Measurements from ENCODE around the gene EPN2.

Gene EPN2

DNA sequence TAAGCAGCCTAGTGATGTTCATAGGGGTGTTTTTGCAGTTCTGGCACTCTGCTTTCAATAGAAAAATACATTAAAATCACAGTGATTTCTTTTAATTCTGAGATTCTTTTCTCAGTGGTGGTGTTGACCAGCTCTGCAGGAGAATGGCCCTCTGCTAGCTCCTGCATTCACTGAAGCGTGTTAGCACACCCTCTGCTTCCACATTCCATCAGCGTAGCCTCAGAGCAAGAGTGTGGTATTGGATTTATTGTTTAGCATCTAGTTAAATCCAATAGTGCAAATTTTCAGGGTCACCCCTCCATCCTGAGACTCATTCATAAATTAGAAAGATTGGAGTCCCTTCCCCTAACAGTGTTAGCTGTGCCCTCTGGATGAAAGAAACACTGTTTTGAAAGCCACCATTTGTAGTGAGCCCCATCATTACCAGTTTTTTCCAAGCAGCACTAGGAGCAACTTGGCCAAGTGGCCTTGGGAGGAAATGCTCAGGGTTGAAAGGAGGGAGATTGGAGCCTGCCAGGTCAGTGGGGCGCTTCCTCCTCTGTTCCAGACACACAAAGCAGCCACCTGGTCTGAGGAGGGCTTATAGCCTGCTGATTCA is 79.7 kb downstream of the EPN2 start:
- H3K4me1 ChIP-seq (ENCODE audit: control insufficient read depth, insufficient read depth, low read length) = peaks cover 21% of the 10 kb centered on the region
- no peak overlapping the region for H3K9ac ChIP-seq (ENCODE audit: low read length)
- H3K4me3 ChIP-seq (ENCODE audit: low read length) = no peak overlapping the region
- DNase-seq (ENCODE audit: low read depth) = peak; percentile 28
- H3K36me3 ChIP-seq (ENCODE audit: control insufficient read depth, insufficient read depth, low read length, severe bottlenecking) = peaks cover 52% of the 10 kb centered on the region
- H3K9me3 ChIP-seq (ENCODE audit: control insufficient read depth, low read length) = no peaks in the 10 kb centered on the region
- no peaks in the 10 kb centered on the region for H3K27me3 ChIP-seq (replicated peaks; ENCODE audit: control insufficient read depth, insufficient read depth, low read length)

DNA sequence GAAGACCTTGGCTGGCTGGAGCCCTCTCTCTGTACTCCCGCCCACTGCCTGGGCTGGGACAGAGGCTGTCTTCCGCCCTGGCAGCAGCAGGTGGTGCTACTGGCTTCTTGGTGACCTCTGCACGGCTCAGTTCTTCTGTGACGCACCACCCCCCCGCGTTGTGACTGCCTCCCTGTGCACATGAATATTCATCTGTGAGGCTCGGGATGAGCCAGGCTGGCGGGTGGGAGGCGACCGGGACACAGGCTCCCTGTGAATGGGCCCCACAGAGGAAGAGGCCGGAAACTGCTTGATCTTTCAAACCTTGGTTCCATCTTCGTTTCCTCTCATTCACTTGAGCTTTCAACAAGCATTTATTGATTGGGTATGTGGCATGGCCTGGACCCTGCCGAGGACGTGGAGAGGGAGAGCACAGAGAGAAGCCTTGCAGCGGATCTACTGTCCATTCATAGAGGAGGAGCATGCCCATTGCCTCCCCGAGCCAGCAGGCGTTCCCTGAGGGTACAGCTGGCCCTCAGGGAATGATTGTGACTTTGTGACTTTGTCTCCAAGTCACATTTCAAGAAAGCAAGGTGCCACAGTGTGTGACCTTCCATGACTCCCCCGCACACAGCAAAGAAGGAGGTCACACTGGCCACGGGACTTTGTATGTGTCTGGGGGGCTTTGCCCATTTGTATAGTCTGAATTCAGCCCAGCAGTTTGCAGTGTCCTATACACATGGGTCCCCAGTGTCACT is 80.4 kb downstream of the EPN2 start:
- no peak overlapping the region for H3K9ac ChIP-seq (ENCODE audit: low read length)
- H3K27me3 ChIP-seq (replicated peaks; ENCODE audit: control insufficient read depth, insufficient read depth, low read length) = no peaks in the 10 kb centered on the region
- peaks cover 46% of the 10 kb centered on the region for H3K36me3 ChIP-seq (ENCODE audit: control insufficient read depth, insufficient read depth, low read length, severe bottlenecking)
- H3K4me3 ChIP-seq (ENCODE audit: low read length) = no peak overlapping the region
- peaks cover 21% of the 10 kb centered on the region for H3K4me1 ChIP-seq (ENCODE audit: control insufficient read depth, insufficient read depth, low read length)
- no peaks in the 10 kb centered on the region for H3K9me3 ChIP-seq (ENCODE audit: control insufficient read depth, low read length)
- DNase-seq (ENCODE audit: low read depth) = peak; percentile 60

DNA sequence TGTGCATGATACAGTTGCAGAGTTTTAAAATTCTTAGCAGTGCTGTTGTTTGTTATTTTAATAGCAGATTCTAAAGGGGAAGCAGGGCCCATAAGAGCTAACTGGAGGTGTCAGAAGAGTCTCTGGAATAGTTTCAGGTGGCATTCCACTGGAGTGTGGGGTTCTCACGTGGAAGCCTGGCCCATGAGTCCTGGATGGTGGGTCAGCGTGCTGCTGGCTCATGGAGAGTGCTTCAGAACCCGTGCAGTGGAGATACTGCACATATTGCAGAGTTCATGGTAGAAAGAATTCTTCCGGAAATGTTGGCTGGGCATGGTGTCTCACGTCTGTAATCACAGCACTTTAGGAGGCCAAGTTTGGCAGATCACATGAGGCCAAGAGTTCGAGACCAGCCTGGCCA is 81.4 kb downstream of the EPN2 start:
- DNase-seq (ENCODE audit: low read depth) = no peak
- peaks cover 39% of the 10 kb centered on the region for H3K36me3 ChIP-seq (ENCODE audit: control insufficient read depth, insufficient read depth, low read length, severe bottlenecking)
- H3K4me1 ChIP-seq (ENCODE audit: control insufficient read depth, insufficient read depth, low read length) = peaks cover 16% of the 10 kb centered on the region
- no peak overlapping the region for H3K4me3 ChIP-seq (ENCODE audit: low read length)
- H3K27me3 ChIP-seq (replicated peaks; ENCODE audit: control insufficient read depth, insufficient read depth, low read length) = no peaks in the 10 kb centered on the region
- H3K9ac ChIP-seq (ENCODE audit: low read length) = no peak overlapping the region
- H3K9me3 ChIP-seq (ENCODE audit: control insufficient read depth, low read length) = no peaks in the 10 kb centered on the region

DNA sequence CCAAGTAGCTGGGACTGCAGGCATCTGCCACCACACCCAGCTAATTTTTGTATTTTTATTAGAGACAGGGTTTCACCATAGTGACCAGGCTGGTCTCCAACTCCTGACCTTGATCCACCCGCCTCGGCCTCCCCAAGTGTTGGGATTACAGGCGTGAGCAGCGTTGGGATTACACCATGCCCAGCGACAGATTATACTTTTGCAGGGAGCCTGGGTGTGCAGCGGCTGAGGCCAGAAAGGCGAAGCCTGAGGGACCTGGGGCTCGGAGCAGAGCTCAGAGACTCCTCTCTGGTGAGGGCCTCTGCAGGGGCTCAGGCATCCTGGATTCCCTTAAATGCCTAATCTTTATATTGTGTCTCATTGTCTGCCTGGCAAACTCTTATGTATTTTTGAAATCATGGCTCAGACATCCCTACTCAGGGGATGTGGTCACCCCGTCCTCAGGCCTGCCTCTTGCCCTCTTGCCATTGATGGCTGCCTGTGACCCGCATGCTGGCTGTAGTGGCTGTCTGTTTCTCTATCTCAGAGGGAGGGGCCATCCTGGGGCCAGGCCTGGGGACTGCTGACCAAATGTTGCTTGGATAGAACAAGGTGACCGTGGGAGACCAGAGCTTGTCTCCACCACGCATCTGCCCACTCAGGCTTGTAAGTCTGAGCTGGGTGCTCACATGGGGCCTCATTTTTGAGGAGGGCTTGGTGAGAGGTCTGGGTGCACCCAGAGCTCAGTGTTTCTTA is 82.8 kb downstream of the EPN2 start:
- no peaks in the 10 kb centered on the region for H3K27me3 ChIP-seq (replicated peaks; ENCODE audit: control insufficient read depth, insufficient read depth, low read length)
- H3K4me1 ChIP-seq (ENCODE audit: control insufficient read depth, insufficient read depth, low read length) = peaks cover 8% of the 10 kb centered on the region
- no peaks in the 10 kb centered on the region for H3K9me3 ChIP-seq (ENCODE audit: control insufficient read depth, low read length)
- DNase-seq (ENCODE audit: low read depth) = no peak
- no peak overlapping the region for H3K9ac ChIP-seq (ENCODE audit: low read length)
- peaks cover 34% of the 10 kb centered on the region for H3K36me3 ChIP-seq (ENCODE audit: control insufficient read depth, insufficient read depth, low read length, severe bottlenecking)
- no peak overlapping the region for H3K4me3 ChIP-seq (ENCODE audit: low read length)

DNA sequence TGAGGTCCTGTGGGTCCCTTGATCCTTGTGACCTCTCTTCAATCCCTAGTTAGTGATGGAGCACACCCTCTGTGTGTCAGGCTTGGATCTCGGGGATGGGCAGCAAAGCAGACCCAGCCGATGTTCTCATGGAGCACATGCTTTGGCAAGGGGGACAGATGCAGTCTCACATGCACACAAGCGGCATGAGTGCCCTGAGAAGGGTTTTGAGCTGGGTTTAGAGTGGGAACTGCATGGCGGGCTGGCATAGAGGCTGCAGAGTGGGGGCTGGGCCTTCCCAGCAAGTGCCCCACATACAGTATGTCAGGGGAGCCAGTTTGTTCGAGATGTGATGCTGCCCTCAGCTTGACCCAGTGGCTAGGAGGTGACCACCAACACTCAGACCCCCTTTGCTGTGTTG is 83.7 kb downstream of the EPN2 start:
- H3K4me1 ChIP-seq (ENCODE audit: control insufficient read depth, insufficient read depth, low read length) = peaks cover 8% of the 10 kb centered on the region
- H3K9me3 ChIP-seq (ENCODE audit: control insufficient read depth, low read length) = peaks cover 4% of the 10 kb centered on the region
- H3K36me3 ChIP-seq (ENCODE audit: control insufficient read depth, insufficient read depth, low read length, severe bottlenecking) = peaks cover 28% of the 10 kb centered on the region
- no peak overlapping the region for H3K9ac ChIP-seq (ENCODE audit: low read length)
- DNase-seq (ENCODE audit: low read depth) = no peak
- no peaks in the 10 kb centered on the region for H3K27me3 ChIP-seq (replicated peaks; ENCODE audit: control insufficient read depth, insufficient read depth, low read length)
- H3K4me3 ChIP-seq (ENCODE audit: low read length) = no peak overlapping the region

DNA sequence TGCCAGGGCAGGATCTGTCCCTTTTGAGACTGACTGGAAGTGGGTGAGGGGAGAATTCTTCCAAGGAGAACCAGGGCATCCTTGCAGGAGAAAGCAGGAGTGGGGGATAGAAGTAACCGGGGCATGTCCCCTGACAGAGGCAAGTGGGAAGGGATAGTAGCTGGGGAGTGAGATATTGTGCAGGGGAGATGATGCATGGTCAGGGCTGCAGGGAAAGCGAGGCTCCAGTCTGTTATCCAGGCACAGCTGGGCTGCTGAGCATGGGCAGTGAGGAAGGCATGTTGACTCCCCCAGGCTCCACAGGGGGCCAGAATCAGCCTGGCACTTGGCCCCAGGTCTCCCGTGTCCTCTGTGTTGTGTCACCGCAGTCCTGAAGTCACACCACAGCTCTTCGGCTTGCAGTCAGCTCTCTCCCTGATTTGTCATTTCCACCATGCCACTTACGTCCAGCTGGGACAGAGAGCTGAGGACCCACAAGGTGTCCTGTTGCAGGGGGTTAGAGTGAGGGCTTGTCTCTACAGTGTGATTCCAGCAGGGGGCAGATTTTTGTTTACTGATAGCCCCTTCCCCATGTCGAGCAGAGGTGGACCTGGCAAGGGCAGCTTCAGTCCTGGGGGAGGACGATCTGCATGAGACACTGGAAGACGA is 84.4 kb downstream of the EPN2 start:
- Histone ChIP-seq H3K4me1 (ENCODE audit: control insufficient read depth, insufficient read depth, low read length) (peaks cover 9% of the 10 kb centered on the region), H3K4me3 (ENCODE audit: low read length) (no peak overlapping the region), H3K27me3 (replicated peaks; ENCODE audit: control insufficient read depth, insufficient read depth, low read length) (no peaks in the 10 kb centered on the region), H3K36me3 (ENCODE audit: control insufficient read depth, insufficient read depth, low read length, severe bottlenecking) (peaks cover 21% of the 10 kb centered on the region), H3K9me3 (ENCODE audit: control insufficient read depth, low read length) (peaks cover 4% of the 10 kb centered on the region), H3K9ac (ENCODE audit: low read length) (no peak overlapping the region)
- no peak for DNase-seq (ENCODE audit: low read depth)

DNA sequence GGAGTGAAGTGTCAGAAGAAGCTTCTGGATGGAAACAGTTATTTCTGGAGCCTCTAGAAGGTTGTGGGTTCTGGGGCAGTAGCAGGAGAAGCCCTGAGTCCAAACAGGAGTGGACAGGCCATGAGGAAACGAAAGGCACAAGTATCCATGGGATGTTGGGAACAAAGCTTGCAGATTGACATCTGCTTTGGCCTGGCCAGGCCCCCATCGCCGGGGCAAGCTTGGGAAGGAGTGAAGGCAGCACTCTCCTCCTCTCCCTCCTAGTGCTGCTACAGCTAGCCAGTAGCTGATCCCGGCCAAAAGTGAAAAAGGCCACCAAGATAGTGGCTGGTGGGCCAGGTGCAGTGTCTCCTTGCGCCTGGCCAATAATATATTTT is 85.0 kb downstream of the EPN2 start:
- H3K4me3 ChIP-seq (ENCODE audit: low read length) = no peak overlapping the region
- peaks cover 13% of the 10 kb centered on the region for H3K4me1 ChIP-seq (ENCODE audit: control insufficient read depth, insufficient read depth, low read length)
- no peaks in the 10 kb centered on the region for H3K27me3 ChIP-seq (replicated peaks; ENCODE audit: control insufficient read depth, insufficient read depth, low read length)
- H3K36me3 ChIP-seq (ENCODE audit: control insufficient read depth, insufficient read depth, low read length, severe bottlenecking) = peaks cover 16% of the 10 kb centered on the region
- DNase-seq (ENCODE audit: low read depth) = no peak
- peaks cover 4% of the 10 kb centered on the region for H3K9me3 ChIP-seq (ENCODE audit: control insufficient read depth, low read length)
- no peak overlapping the region for H3K9ac ChIP-seq (ENCODE audit: low read length)

DNA sequence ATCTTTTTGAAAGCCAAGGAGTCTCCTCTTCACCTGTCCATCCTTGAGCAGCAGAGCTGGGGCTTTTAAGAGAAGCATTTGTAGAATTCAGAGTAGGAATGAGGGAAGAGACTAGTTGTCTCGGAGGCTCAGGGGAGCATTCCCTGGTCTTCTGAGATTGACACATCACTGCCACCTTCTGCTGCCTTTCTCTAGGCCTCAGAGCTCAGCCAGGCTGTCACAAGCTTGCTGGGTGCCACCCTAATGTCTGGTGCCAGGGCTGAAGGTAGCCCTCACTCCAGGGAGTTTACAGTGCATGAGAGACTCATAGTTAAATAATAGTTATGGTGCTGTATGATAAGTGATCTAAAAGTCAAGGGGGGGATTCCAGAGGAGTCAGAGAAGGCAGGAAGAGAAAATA is 85.7 kb downstream of the EPN2 start:
- H3K9ac ChIP-seq (ENCODE audit: low read length) = no peak overlapping the region
- peaks cover 14% of the 10 kb centered on the region for H3K4me1 ChIP-seq (ENCODE audit: control insufficient read depth, insufficient read depth, low read length)
- DNase-seq (ENCODE audit: low read depth) = no peak
- peaks cover 10% of the 10 kb centered on the region for H3K36me3 ChIP-seq (ENCODE audit: control insufficient read depth, insufficient read depth, low read length, severe bottlenecking)
- H3K27me3 ChIP-seq (replicated peaks; ENCODE audit: control insufficient read depth, insufficient read depth, low read length) = no peaks in the 10 kb centered on the region
- peaks cover 4% of the 10 kb centered on the region for H3K9me3 ChIP-seq (ENCODE audit: control insufficient read depth, low read length)
- H3K4me3 ChIP-seq (ENCODE audit: low read length) = no peak overlapping the region

DNA sequence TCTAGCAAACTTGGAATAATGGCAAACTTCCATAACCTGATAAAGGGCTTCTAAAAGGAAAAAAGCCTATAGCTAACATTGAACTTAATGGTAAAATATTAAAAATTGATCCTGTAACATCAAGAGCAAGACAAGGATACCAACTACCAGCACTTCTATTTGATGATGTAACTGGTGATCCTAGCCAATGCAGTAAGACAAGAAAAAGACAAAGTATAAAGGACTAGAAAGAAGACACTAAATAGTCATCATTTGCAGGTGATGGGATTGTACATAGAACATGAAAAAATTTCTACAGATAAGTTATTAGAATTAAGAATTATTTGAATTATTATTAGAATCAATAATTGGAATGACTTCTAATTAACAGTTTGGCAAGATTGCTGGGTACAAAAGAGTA is 88.4 kb downstream of the EPN2 start:
- H3K4me1 ChIP-seq (ENCODE audit: control insufficient read depth, insufficient read depth, low read length) = peaks cover 24% of the 10 kb centered on the region
- no peak overlapping the region for H3K4me3 ChIP-seq (ENCODE audit: low read length)
- peaks cover 9% of the 10 kb centered on the region for H3K36me3 ChIP-seq (ENCODE audit: control insufficient read depth, insufficient read depth, low read length, severe bottlenecking)
- no peak overlapping the region for H3K9ac ChIP-seq (ENCODE audit: low read length)
- peaks cover 4% of the 10 kb centered on the region for H3K9me3 ChIP-seq (ENCODE audit: control insufficient read depth, low read length)
- no peak for DNase-seq (ENCODE audit: low read depth)
- no peaks in the 10 kb centered on the region for H3K27me3 ChIP-seq (replicated peaks; ENCODE audit: control insufficient read depth, insufficient read depth, low read length)

DNA sequence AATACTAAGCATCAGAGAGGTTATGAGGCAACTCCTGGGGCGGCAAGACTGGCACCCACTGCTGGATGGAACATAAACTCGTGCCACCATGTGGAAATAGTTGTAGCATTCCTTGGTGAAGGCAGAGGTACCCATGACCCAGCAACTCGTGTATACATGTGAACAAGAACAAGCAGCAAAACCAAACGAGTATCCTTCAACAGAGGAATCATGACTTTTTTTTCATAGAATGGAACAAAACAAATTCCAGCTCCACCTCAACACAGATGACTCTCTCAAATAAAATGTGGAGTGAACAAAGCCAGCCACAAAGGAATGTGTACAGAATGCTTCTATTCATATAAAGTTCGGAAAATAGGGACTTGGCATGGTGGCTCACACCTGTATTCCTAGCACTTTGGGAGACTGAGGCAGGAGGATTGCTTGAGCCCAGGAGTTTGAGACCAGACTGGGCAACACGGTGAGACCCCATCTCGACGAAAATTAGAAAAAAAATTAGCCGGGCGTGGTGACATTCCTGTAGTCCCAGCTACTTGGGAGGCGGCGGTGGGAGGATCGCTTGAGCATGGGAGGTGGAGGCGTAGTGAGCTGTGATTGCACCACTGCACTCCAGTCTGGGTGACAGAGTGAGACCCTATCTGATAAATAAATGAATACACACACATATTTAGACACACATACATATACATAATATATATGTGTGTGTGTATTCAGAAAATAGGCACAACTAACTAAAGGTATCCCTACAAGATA is 90.0 kb downstream of the EPN2 start:
- Histone ChIP-seq H3K4me1 (ENCODE audit: control insufficient read depth, insufficient read depth, low read length) (peaks cover 40% of the 10 kb centered on the region), H3K27me3 (replicated peaks; ENCODE audit: control insufficient read depth, insufficient read depth, low read length) (no peaks in the 10 kb centered on the region), H3K9me3 (ENCODE audit: control insufficient read depth, low read length) (peaks cover 4% of the 10 kb centered on the region), H3K4me3 (ENCODE audit: low read length) (no peak overlapping the region), H3K9ac (ENCODE audit: low read length) (peak overlapping the region; percentile 16), H3K36me3 (ENCODE audit: control insufficient read depth, insufficient read depth, low read length, severe bottlenecking) (peaks cover 9% of the 10 kb centered on the region)
- peak; percentile 81 for DNase-seq (ENCODE audit: low read depth)

Measured in adipocyte (in vitro differentiated cells).